Neuronal stem cell (in vitro differentiated cells): ENCODE data around the gene TRERF1.

ENCODE experiments used
- DNase-seq: peaks from one replicate; pipeline ENCODE4 v3.0.0-alpha.2; 2013; ENCODE audit warnings: low spot score
- H2AFZ ChIP-seq: one replicate; pipeline ENCODE4 v1.6.1; 2013; ENCODE audit warnings: mild to moderate bottlenecking, low read length, inconsistent platforms
- H2AK5ac ChIP-seq: 2 replicates; pipeline ENCODE4 v1.6.1; 2013; ENCODE audit warnings: low read depth, mild to moderate bottlenecking, inconsistent platforms, low read length, moderate library complexity, mixed read lengths
- H2BK120ac ChIP-seq: 2 replicates; pipeline ENCODE4 v1.6.1; 2013; ENCODE audit warnings: low read depth, mild to moderate bottlenecking, inconsistent platforms, low read length, moderate library complexity, mixed read lengths
- H2BK12ac ChIP-seq: one replicate; pipeline ENCODE4 v1.6.1; 2013; ENCODE audit warnings: low read length, inconsistent platforms
- H2BK15ac ChIP-seq: 2 replicates; pipeline ENCODE4 v1.6.1; 2013; ENCODE audit warnings: mild to moderate bottlenecking, low read length, inconsistent platforms, mixed read lengths
- H2BK5ac ChIP-seq: one replicate; pipeline ENCODE4 v1.6.1; 2013; ENCODE audit warnings: inconsistent platforms, mild to moderate bottlenecking, low read length, moderate library complexity
- H3K14ac ChIP-seq: one replicate; pipeline ENCODE4 v1.6.1; 2013; ENCODE audit warnings: low read length, inconsistent platforms
- H3K18ac ChIP-seq: 2 replicates; pipeline ENCODE4 v1.6.1; 2013; ENCODE audit warnings: low read length, inconsistent platforms
- H3K23ac ChIP-seq: 2 replicates; pipeline ENCODE4 v1.6.1; 2013; ENCODE audit warnings: low read depth, mild to moderate bottlenecking, mixed read lengths, low read length, inconsistent platforms; ENCODE audit not compliant: poor library complexity
- H3K27ac ChIP-seq: replicated peaks from 3 replicates; pipeline ENCODE4 v1.5.1; 2013; ENCODE audit warnings: low read length, inconsistent platforms
- H3K27me3 ChIP-seq, 3 experiments: 2 replicates each; pipeline ENCODE4 v1.6.1; 2013; ENCODE audit warnings: low read length in 3 of 3, mild to moderate bottlenecking in 2 of 3, inconsistent platforms in 1 of 3, low read depth in 1 of 3, mixed read lengths in 1 of 3, moderate library complexity in 1 of 3; ENCODE audit not compliant: control insufficient read depth in 3 of 3, insufficient read depth in 3 of 3
- H3K36me3 ChIP-seq, 2 donors: replicated peaks in 1 of 2; 2 replicates each; pipeline ENCODE4 v1.6.1; 2013; ENCODE audit warnings: low read length in 2 of 2; ENCODE audit not compliant: control insufficient read depth in 2 of 2, insufficient read depth in 2 of 2
- H3K4ac ChIP-seq: 2 replicates; pipeline ENCODE4 v1.6.1; 2013; ENCODE audit warnings: inconsistent platforms, mild to moderate bottlenecking, low read length, moderate library complexity
- H3K4me1 ChIP-seq, 2 donors: 1 replicate in 1 of 2; 2 replicates in 1 of 2; pipeline ENCODE4 v1.6.1; 2013; ENCODE audit warnings: low read length in 2 of 2, low read depth in 1 of 2; ENCODE audit not compliant: control insufficient read depth in 2 of 2, insufficient read depth in 1 of 2
- H3K4me2 ChIP-seq: one replicate; pipeline ENCODE4 v1.6.1; 2013; ENCODE audit warnings: mild to moderate bottlenecking, low read length, inconsistent platforms; ENCODE audit not compliant: insufficient read depth, poor library complexity, severe bottlenecking
- H3K4me3 ChIP-seq, 2 donors: 2 replicates each; pipeline ENCODE4 v1.5.1; 2013; ENCODE audit warnings: low read length in 2 of 2, mild to moderate bottlenecking in 2 of 2, inconsistent platforms in 1 of 2, moderate library complexity in 1 of 2
- H3K79me1 ChIP-seq: one replicate; pipeline ENCODE4 v1.6.1; 2013; ENCODE audit warnings: low read depth, mild to moderate bottlenecking, inconsistent platforms, low read length, moderate library complexity
- H3K9ac ChIP-seq: one replicate; pipeline ENCODE4 v1.6.1; 2013; ENCODE audit warnings: mild to moderate bottlenecking, low read depth, low read length, inconsistent platforms; ENCODE audit not compliant: poor library complexity
- H3K9me3 ChIP-seq, 2 donors: replicated peaks in 1 of 2; 2 replicates each; pipeline versions ENCODE3 to v1.6.1; 2013; ENCODE audit warnings: low read length in 2 of 2, mild to moderate bottlenecking in 2 of 2, inconsistent platforms in 1 of 2, low read depth in 1 of 2, mixed read lengths in 1 of 2, moderate library complexity in 1 of 2; ENCODE audit not compliant: control insufficient read depth in 2 of 2, insufficient read depth in 1 of 2
- H4K8ac ChIP-seq: one replicate; pipeline ENCODE4 v1.6.1; 2013; ENCODE audit warnings: low read depth, mild to moderate bottlenecking, inconsistent platforms, low read length, moderate library complexity
- H4K91ac ChIP-seq: one replicate; pipeline ENCODE4 v1.6.1; 2013; ENCODE audit warnings: low read length, low read depth, mild to moderate bottlenecking, inconsistent platforms; ENCODE audit not compliant: poor library complexity
- WGBS, 2 donors: extraction: QIAGEN DNeasy Blood & Tissue Kit; methylation state at CpG; one replicate each; pipeline ENCODE4 v1.1.7; 2013; ENCODE audit warnings: missing lambda C conversion rate in 2 of 2, mixed read lengths in 1 of 2; ENCODE audit not compliant: insufficient read length in 2 of 2, insufficient replicate concordance in 1 of 2; ENCODE audit errors: extremely low coverage in 2 of 2; 5-methylcytosine and 5-hydroxymethylcytosine counted together

Gene TRERF1

DNA sequence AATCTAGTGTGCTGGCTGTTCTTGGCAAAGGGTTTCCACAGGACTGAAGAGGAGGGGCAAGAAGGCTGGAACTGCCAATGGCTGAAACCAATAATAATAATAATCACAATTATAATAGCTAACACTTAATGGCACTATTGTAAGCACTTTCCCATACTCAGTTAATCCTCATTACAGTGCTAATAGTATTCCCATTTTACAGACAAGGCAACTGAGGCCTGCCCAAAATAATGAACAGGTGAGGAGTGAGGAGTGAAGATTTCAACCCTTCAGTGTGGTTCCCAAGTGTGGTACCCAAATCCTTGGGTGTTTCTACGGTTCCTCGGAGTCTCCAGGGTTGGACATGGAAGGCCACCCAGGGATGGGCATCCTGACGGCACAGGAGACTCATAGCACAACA is 69.9 kb downstream of the TRERF1 start:
- H3K27me3 ChIP-seq: no peaks in the 10 kb centered on the region
- no peaks in the 10 kb centered on the region for H3K9me3 ChIP-seq
- H3K36me3 ChIP-seq: peaks cover 0 to 3% of the 10 kb centered on the region in 2 donors
- H4K8ac ChIP-seq: no peak overlapping the region
- no peak overlapping the region for H3K27ac ChIP-seq
- no peak overlapping the region for H2BK15ac ChIP-seq
- no peak overlapping the region for H3K9ac ChIP-seq
- H3K4me1 ChIP-seq: peaks cover 0 to 1% of the 10 kb centered on the region in 2 donors
- no CpG with 5 or more reads among the region's 3 CpGs for WGBS, 2 donors
- no peak overlapping the region for H2AFZ ChIP-seq
- no peak overlapping the region for H2AK5ac ChIP-seq
- no peak overlapping the region for H3K18ac ChIP-seq
- no peak overlapping the region for H3K4ac ChIP-seq
- H2BK5ac ChIP-seq: no peak overlapping the region
- H4K91ac ChIP-seq: no peak overlapping the region
- no peak overlapping the region for H2BK12ac ChIP-seq
- no peak overlapping the region for H3K23ac ChIP-seq
- H3K4me3 ChIP-seq: no peak overlapping the region
- DNase-seq: no peak
- H3K79me1 ChIP-seq: no peaks in the 10 kb centered on the region
- no peak overlapping the region for H3K14ac ChIP-seq
- no peak overlapping the region for H3K4me2 ChIP-seq
- no peak overlapping the region for H2BK120ac ChIP-seq

DNA sequence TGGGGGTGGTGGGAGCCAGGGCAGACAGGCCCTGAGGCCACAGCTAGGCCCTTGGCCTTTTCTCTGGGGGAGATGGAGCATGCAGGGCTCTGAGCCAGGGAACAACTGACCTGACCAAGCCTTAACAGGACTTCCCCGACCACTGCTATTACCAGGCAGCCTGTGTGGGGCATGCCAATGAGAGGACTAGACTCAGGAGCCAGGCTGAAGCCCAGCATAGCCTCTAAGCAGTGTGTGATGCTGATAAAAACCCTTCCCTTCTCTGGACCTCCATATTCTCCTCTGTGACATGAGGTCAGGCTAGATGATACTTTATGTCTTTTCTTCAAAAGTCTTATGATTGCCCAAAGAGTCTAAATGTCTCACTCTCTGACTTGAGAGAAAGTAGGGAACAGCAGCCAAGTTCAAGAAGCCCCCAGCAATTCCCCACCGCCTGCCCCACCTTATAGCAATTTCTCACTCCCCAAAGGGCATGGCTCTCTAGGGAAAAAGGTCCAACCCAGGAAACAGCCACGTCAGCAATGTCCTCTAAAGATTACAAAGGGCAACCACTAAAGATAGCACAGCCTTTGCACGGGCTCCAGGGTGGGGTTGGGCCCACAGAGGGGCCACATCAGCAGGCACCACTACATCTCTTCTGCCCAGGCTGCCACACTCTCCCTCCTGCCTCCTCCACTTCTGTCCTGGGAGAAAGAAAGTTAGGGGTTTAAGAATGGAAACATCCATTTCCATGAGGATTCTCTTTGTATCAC is 71.3 kb downstream of the TRERF1 start:
- Histone ChIP-seq H2AK5ac (no peak overlapping the region), H3K14ac (no peak overlapping the region), H3K4me2 (no peak overlapping the region), H4K91ac (no peak overlapping the region), H2AFZ (no peak overlapping the region), H3K27ac (no peak overlapping the region), H3K36me3 (peaks cover 0 to 3% of the 10 kb centered on the region in 2 donors), H3K9me3 (no peaks in the 10 kb centered on the region), H2BK120ac (no peak overlapping the region), H2BK15ac (no peak overlapping the region), H2BK12ac (no peak overlapping the region), H3K4ac (no peak overlapping the region), H3K79me1 (no peaks in the 10 kb centered on the region), H3K27me3 (no peaks in the 10 kb centered on the region), H3K4me1 (peaks cover 0 to 1% of the 10 kb centered on the region in 2 donors), H3K4me3 (no peak overlapping the region), H3K18ac (no peak overlapping the region), H2BK5ac (no peak overlapping the region), H4K8ac (no peak overlapping the region), H3K9ac (no peak overlapping the region), H3K23ac (no peak overlapping the region)
- no CpG with 5 or more reads among the region's 4 CpGs for WGBS, 2 donors
- no peak for DNase-seq

DNA sequence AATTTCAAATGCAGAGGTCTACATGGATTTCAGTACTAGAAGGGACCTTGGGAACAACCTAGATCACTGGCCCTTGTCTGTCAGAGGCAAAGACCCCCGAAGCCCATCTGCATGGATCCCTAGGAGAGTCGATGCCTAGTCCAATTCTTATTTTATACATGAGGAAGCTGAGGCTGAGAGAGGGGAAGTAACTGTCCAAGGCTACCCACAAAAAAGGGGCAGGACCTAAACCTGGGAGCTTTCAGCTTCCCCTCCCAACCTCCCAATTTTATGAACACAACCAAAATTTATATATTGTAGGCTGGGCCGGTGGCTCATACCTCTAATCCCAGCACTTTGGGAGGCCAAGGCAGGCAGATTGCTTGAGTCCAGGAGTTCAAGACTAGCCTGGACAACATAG is 73.2 kb downstream of the TRERF1 start:
- Histone ChIP-seq H3K79me1 (peaks cover 4% of the 10 kb centered on the region), H2BK120ac (no peak overlapping the region), H3K23ac (no peak overlapping the region), H3K9ac (no peak overlapping the region), H3K18ac (no peak overlapping the region), H3K4me3 (no peak overlapping the region), H3K36me3 (peaks cover 0 to 3% of the 10 kb centered on the region in 2 donors), H4K91ac (no peak overlapping the region), H3K4ac (no peak overlapping the region), H3K4me1 (peaks cover 0 to 1% of the 10 kb centered on the region in 2 donors), H2BK15ac (no peak overlapping the region), H3K27ac (no peak overlapping the region), H2BK12ac (no peak overlapping the region), H2AK5ac (no peak overlapping the region), H3K9me3 (no peaks in the 10 kb centered on the region), H3K27me3 (no peaks in the 10 kb centered on the region), H4K8ac (no peak overlapping the region), H2AFZ (no peak overlapping the region), H3K14ac (no peak overlapping the region), H3K4me2 (no peak overlapping the region), H2BK5ac (no peak overlapping the region)
- WGBS, 2 donors: no CpG with 5 or more reads among the region's 3 CpGs
- no peak for DNase-seq

DNA sequence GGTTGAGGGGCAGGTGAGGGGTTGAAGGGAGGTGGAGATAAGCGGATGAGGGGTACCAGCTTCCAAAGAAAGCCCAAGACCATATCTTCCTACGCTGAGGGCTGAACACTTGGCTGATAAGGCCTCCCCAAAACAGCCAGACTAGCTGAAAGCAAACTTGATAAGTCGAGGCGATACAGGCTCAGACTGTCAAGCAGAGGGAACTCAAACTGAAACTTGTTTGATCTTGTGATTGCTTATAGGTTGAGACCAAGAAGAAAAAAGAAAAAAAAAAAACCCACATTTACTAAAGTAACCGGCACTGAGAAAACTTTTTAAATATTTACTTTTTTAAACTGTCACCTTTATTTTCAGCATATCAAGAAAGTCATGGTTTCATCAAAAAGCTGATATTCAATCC is 73.6 kb downstream of the TRERF1 start:
- no CpG with 5 or more reads among the region's 5 CpGs for WGBS, 2 donors
- Histone ChIP-seq H2BK15ac (no peak overlapping the region), H3K4me1 (peaks cover 0 to 1% of the 10 kb centered on the region in 2 donors), H3K27ac (no peak overlapping the region), H2BK12ac (no peak overlapping the region), H2BK120ac (no peak overlapping the region), H3K9ac (no peak overlapping the region), H2AFZ (no peak overlapping the region), H2BK5ac (no peak overlapping the region), H2AK5ac (no peak overlapping the region), H3K14ac (no peak overlapping the region), H3K4me3 (no peak overlapping the region), H3K9me3 (no peaks in the 10 kb centered on the region), H3K23ac (no peak overlapping the region), H4K91ac (no peak overlapping the region), H3K18ac (no peak overlapping the region), H3K4ac (no peak overlapping the region), H3K36me3 (peaks cover 0 to 3% of the 10 kb centered on the region in 2 donors), H4K8ac (no peak overlapping the region), H3K27me3 (no peaks in the 10 kb centered on the region), H3K79me1 (peaks cover 4% of the 10 kb centered on the region), H3K4me2 (no peak overlapping the region)
- no peak for DNase-seq
